HepG2 (cell line): Measurements from ENCODE around the gene MADCAM1. TPM values are rescaled to one million over a fixed set of nuclear protein-coding genes. Genes with fewer than 3 reads are reported as not detected.
A peak's percentile ranks its signal among the peaks of the same experiment; 100 is the strongest.

ENCODE experiments used
- GLMP ChIP-seq: sonication (generic); formaldehyde crosslinking; IDR thresholded peaks from 2 replicates; pipeline ENCODE4 v1.9.0; 2021; ENCODE audit warnings: missing genetic modification reagents, mild to moderate bottlenecking, borderline replicate concordance
- GTF2F1 ChIP-seq: fragments of 150-350 bp; IDR thresholded peaks from 2 replicates; pipeline ENCODE4 v1.6.1; 2014; ENCODE audit warnings: low read length
- MAX ChIP-seq: IDR thresholded peaks from 2 replicates; pipeline ENCODE4 v1.6.1; 2012; ENCODE audit warnings: inconsistent platforms
- PAWR ChIP-seq: sonication (generic); formaldehyde crosslinking; IDR thresholded peaks from 2 replicates; pipeline ENCODE4 v1.4.0; 2020; ENCODE audit warnings: missing genetic modification reagents, mild to moderate bottlenecking, borderline replicate concordance
- RXRA ChIP-seq: sonication (generic); formaldehyde crosslinking; IDR thresholded peaks from 2 replicates; pipeline ENCODE4 v1.5.1; 2020; ENCODE audit warnings: missing genetic modification reagents
- SP1 ChIP-seq, 2 experiments: fragments of 450-650 bp in 1 of 2; sonication (generic) in 1 of 2; formaldehyde crosslinking in 1 of 2; IDR thresholded peaks; 2 replicates each; pipeline versions ENCODE4 v1.4.0 to v1.6.1; 2016 to 2020; ENCODE audit warnings: missing genetic modification reagents in 1 of 2
- SRF ChIP-seq: IDR thresholded peaks from 2 replicates; pipeline ENCODE4 v1.6.1; 2011; ENCODE audit warnings: mild to moderate bottlenecking, low read depth, low read length, moderate library complexity
- TFDP1 ChIP-seq: IDR thresholded peaks from 2 replicates; pipeline ENCODE4 v1.6.1; 2016; ENCODE audit warnings: missing compliant biosample characterization, missing genetic modification reagents, borderline replicate concordance
- ZBTB2 ChIP-seq: sonication (generic); formaldehyde crosslinking; IDR thresholded peaks from 2 replicates; pipeline ENCODE4 v1.8.0; 2022; ENCODE audit warnings: low read depth, missing genetic modification reagents
- ZBTB21 ChIP-seq: sonication (generic); formaldehyde crosslinking; IDR thresholded peaks from 2 replicates; pipeline ENCODE4 v1.4.0; 2020; ENCODE audit warnings: missing genetic modification reagents
- ZBTB37 ChIP-seq: sonication (generic); formaldehyde crosslinking; IDR thresholded peaks from 2 replicates; pipeline ENCODE4 v1.4.0; 2020; ENCODE audit warnings: mild to moderate bottlenecking, missing genetic modification reagents
- ZFYVE20 ChIP-seq: sonication (generic); formaldehyde crosslinking; IDR thresholded peaks from 2 replicates; pipeline ENCODE4 v1.8.0; 2023; ENCODE audit warnings: low read depth, mild to moderate bottlenecking, moderate library complexity, missing genetic modification reagents, borderline replicate concordance
- ZNF205 ChIP-seq: IDR thresholded peaks from 2 replicates; pipeline ENCODE4 v1.6.1; 2018; ENCODE audit warnings: missing biosample characterization, missing genetic modification reagents
- ZNF24 ChIP-seq: fragments of 450-650 bp; IDR thresholded peaks from 2 replicates; pipeline ENCODE4 v1.6.1; 2017; ENCODE audit warnings: antibody characterized with exemption, mild to moderate bottlenecking
- ZNF256 ChIP-seq: sonication (generic); formaldehyde crosslinking; conservative IDR thresholded peaks from 2 replicates; pipeline ENCODE4 v1.4.0; 2020; ENCODE audit warnings: missing genetic modification reagents
- ZNF282 ChIP-seq: fragments of 450-650 bp; IDR thresholded peaks from 2 replicates; pipeline ENCODE4 v1.6.1; 2018; ENCODE audit not compliant: partially characterized antibody
- ZNF292 ChIP-seq: sonication (generic); formaldehyde crosslinking; IDR thresholded peaks from 2 replicates; pipeline ENCODE4 v1.8.1; 2022; ENCODE audit warnings: mild to moderate bottlenecking, low read depth, missing genetic modification reagents, borderline replicate concordance
- ZNF337 ChIP-seq: sonication (generic); formaldehyde crosslinking; IDR thresholded peaks from 2 replicates; pipeline ENCODE4 v1.5.1; 2020; ENCODE audit warnings: missing genetic modification reagents, low read depth, mild to moderate bottlenecking, borderline replicate concordance
- ZNF557 ChIP-seq: sonication (generic); formaldehyde crosslinking; IDR thresholded peaks from 2 replicates; pipeline ENCODE4 v1.4.0; 2020; ENCODE audit warnings: missing genetic modification reagents
- ZNF564 ChIP-seq: sonication (generic); formaldehyde crosslinking; IDR thresholded peaks from 2 replicates; pipeline ENCODE4 v1.8.1; 2023; ENCODE audit warnings: mild to moderate bottlenecking, missing genetic modification reagents
- ZNF576 ChIP-seq: sonication (generic); formaldehyde crosslinking; IDR thresholded peaks from 2 replicates; pipeline ENCODE4 v1.4.0; 2020; ENCODE audit warnings: mild to moderate bottlenecking, missing genetic modification reagents
- ZNF615 ChIP-seq: sonication (generic); formaldehyde crosslinking; IDR thresholded peaks from 2 replicates; pipeline ENCODE4 v1.5.0; 2020; ENCODE audit warnings: mild to moderate bottlenecking, missing genetic modification reagents, borderline replicate concordance
- ZNF780A ChIP-seq: sonication (generic); formaldehyde crosslinking; IDR thresholded peaks from 2 replicates; pipeline ENCODE4 v1.8.0; 2022; ENCODE audit warnings: mild to moderate bottlenecking, missing genetic modification reagents, moderate library complexity
- ZNF841 ChIP-seq: sonication (generic); formaldehyde crosslinking; IDR thresholded peaks from 2 replicates; pipeline ENCODE4 v1.8.1; 2023; ENCODE audit warnings: missing genetic modification reagents, borderline replicate concordance
- polyA plus RNA-seq, 8 experiments: library from polyadenylated mRNA; depleted of rRNA in 3 of 8; stranded (reverse) in 7 of 8; unstranded in 1 of 8; fragments of >200 nt; fragmentation: Illumina TruSeq in 4 of 8; extraction: Trizol in 4 of 8; gene quantifications; 2 replicates each; pipeline versions ENCODE4 v1.2.1 to v1.2.3, GENCODE V29; 2011 to 2016; ENCODE audit warnings: low read depth in 4 of 8, missing spikeins in 1 of 8, mixed read lengths in 1 of 8; ENCODE audit not compliant: insufficient read depth in 1 of 8
- total RNA-seq, 5 experiments: library from RNA; depleted of rRNA; stranded (reverse); fragments of >200 nt; fragmentation: Illumina TruSeq; extraction: Trizol; gene quantifications; 2 replicates each; pipeline ENCODE4 v1.2.3, GENCODE V29; 2016; ENCODE audit warnings: low read depth in 1 of 5

Gene MADCAM1
- total and polyA plus RNA-seq, 2 of the 13 experiments (the other 11 are each of a cell fraction or from before 2014, with no cell fraction given), result 0.29 to 0.33 TPM

GRCh38 chr19:507286-508203, 11.3 kb downstream of the MADCAM1 start, which contains the start of gene TPGS1 (continued):
- peak; percentile 59; the same call in 1 of the 2 replicates for TF ChIP-seq ZBTB2 (CRISPR knock-in tag)
- no peak for TF ChIP-seq SRF
- no peak for TF ChIP-seq ZNF576
- TF ChIP-seq ZNF615 (CRISPR knock-in tag), result peak; percentile 85; the same call in 1 of the 2 replicates
- TF ChIP-seq ZBTB37 (CRISPR knock-in tag), result no peak
- no peak for TF ChIP-seq ZFYVE20
- TF ChIP-seq GLMP (CRISPR knock-in tag), result no peak
- TF ChIP-seq ZBTB21 (CRISPR knock-in tag), result 0 out of 2 replicates have a peak, but pooled peaks have one; percentile 36
- TF ChIP-seq ZNF24, result no peak
- no peak for TF ChIP-seq PAWR (CRISPR knock-in tag)
- TF ChIP-seq ZNF256, result 0 out of 2 replicates have a peak, but pooled peaks have one; percentile 28
- no peak for TF ChIP-seq ZNF337 (CRISPR knock-in tag)
- no peak for TF ChIP-seq ZNF564 (CRISPR knock-in tag)
- TF ChIP-seq ZNF780A (CRISPR knock-in tag), result no peak
- TF ChIP-seq GTF2F1, result no peak
- 0 out of 2 replicates have a peak, but pooled peaks have one; percentile 25 for TF ChIP-seq TFDP1 (CRISPR knock-in tag)
- TF ChIP-seq SP1 (IDR thresholded peaks at IDR 0.05), result no peak
- TF ChIP-seq SP1 (CRISPR knock-in tag; IDR thresholded peaks at IDR 0.05), result 0 out of 2 replicates have a peak, but pooled peaks have one; percentile 16
- no peak for TF ChIP-seq ZNF282
- no peak for TF ChIP-seq MAX
- TF ChIP-seq ZNF841 (CRISPR knock-in tag), result no peak
- peak; percentile 42; the same call in 1 of the 2 replicates for TF ChIP-seq RXRA
- no peak for TF ChIP-seq ZNF205 (CRISPR knock-in tag)
- TF ChIP-seq ZNF292 (CRISPR knock-in tag), result no peak
- TF ChIP-seq ZNF557 (CRISPR knock-in tag), result no peak
